ENCODE results near the gene CALCOCO2.

The CALCOCO2 gene

DNA sequence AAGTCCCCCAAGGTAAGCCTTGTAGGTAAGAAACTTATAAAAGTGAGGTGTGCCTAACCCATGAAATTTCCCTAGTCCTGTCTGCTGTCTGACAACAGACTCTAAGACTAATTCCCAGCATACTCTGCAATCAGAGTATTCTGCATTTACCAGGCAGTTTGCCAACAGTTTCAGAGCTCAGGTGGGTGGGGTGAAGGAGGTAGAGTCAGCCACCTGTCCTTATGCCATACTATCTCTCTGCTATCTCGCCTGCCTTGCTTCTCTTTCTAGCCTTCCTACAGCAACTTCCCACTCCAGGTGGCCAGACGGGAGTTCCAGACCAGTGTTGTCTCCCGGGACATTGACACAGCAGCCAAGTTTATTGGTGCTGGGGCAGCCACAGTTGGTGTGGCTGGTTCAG lies 64.1 kb downstream of the CALCOCO2 start:
- no peak overlapping the region for H2BK5ac ChIP-seq (ENCODE audit: low read length)
- H3K14ac ChIP-seq (ENCODE audit: low read length) = no peak overlapping the region
- H3K4ac ChIP-seq (ENCODE audit: low read length) = no peak overlapping the region
- no peak overlapping the region for H2AFZ ChIP-seq (ENCODE audit: low read length)
- no peak for DNase-seq (ENCODE audit: low spot score)
- H3K4me1 ChIP-seq (ENCODE audit: control insufficient read depth in 2 of 2, insufficient read depth in 1 of 2, low read depth in 1 of 2, low read length in 2 of 2) = peaks cover 3 to 6% of the 10 kb centered on the region in 2 donors
- no CpG with 5 or more reads among the region's 3 CpGs for WGBS, 2 donors (ENCODE audit: extremely low coverage in 2 of 2, insufficient read length in 2 of 2, insufficient replicate concordance in 1 of 2)
- no peak overlapping the region for H2BK15ac ChIP-seq (ENCODE audit: low read length)
- no peak overlapping the region for H4K91ac ChIP-seq (ENCODE audit: low read depth, low read length, poor library complexity)
- no peak overlapping the region for H3K27ac ChIP-seq (replicated peaks; ENCODE audit: low read length)
- H3K36me3 ChIP-seq (replicated peaks in 1 of 2; ENCODE audit: control insufficient read depth in 2 of 2, insufficient read depth in 2 of 2, low read length in 2 of 2) = peaks cover 7 to 40% of the 10 kb centered on the region in 2 donors
- H3K4me2 ChIP-seq (ENCODE audit: insufficient read depth, low read length, poor library complexity, severe bottlenecking) = no peak overlapping the region
- no peaks in the 10 kb centered on the region for H3K27me3 ChIP-seq (ENCODE audit: control insufficient read depth in 3 of 3, insufficient read depth in 3 of 3, low read depth in 1 of 3, low read length in 3 of 3)
- no peak overlapping the region for H2BK12ac ChIP-seq (ENCODE audit: low read length)
- H2AK5ac ChIP-seq (ENCODE audit: low read depth, low read length) = no peak overlapping the region
- H3K18ac ChIP-seq (ENCODE audit: low read length) = no peak overlapping the region
- no peak overlapping the region for H3K9ac ChIP-seq (ENCODE audit: low read depth, low read length, poor library complexity)
- H3K4me3 ChIP-seq (ENCODE audit: low read length in 2 of 2) = no peak overlapping the region
- H4K8ac ChIP-seq (ENCODE audit: low read depth, low read length) = no peak overlapping the region
- H3K9me3 ChIP-seq (replicated peaks in 1 of 2; ENCODE audit: control insufficient read depth in 2 of 2, insufficient read depth in 1 of 2, low read depth in 1 of 2, low read length in 2 of 2) = no peaks in the 10 kb centered on the region
- peaks cover 3% of the 10 kb centered on the region for H3K79me1 ChIP-seq (ENCODE audit: low read depth, low read length)
- no peak overlapping the region for H2BK120ac ChIP-seq (ENCODE audit: low read depth, low read length)
- no peak overlapping the region for H3K23ac ChIP-seq (ENCODE audit: low read depth, low read length, poor library complexity)

DNA sequence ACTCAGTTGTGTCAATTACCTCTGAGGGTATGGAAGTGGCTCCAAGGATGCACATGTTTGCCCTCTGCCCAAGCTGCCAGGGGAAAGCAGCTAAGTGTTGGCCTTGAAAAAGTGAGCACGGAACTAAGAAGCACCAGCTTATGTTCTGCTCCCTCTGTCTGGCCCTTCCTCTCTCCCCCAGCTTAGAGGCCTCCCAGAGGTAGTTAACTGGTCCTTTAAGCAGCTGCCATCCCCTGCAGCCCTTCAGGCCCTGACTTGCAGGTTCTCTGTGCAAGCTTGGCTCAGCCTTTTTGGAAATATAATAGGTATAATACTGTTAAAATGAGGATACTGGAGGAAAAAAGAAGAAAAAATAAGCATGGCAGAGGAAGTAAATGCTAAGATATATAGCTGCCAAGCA lies 70.4 kb downstream of the CALCOCO2 start:
- no peaks in the 10 kb centered on the region for H3K79me1 ChIP-seq (ENCODE audit: low read depth, low read length)
- H2BK120ac ChIP-seq (ENCODE audit: low read depth, low read length) = no peak overlapping the region
- H3K27me3 ChIP-seq (ENCODE audit: control insufficient read depth in 3 of 3, insufficient read depth in 3 of 3, low read depth in 1 of 3, low read length in 3 of 3) = no peaks in the 10 kb centered on the region
- H4K91ac ChIP-seq (ENCODE audit: low read depth, low read length, poor library complexity) = no peak overlapping the region
- H2BK12ac ChIP-seq (ENCODE audit: low read length) = no peak overlapping the region
- H2AK5ac ChIP-seq (ENCODE audit: low read depth, low read length) = no peak overlapping the region
- H2AFZ ChIP-seq (ENCODE audit: low read length) = no peak overlapping the region
- H3K27ac ChIP-seq (replicated peaks; ENCODE audit: low read length) = no peak overlapping the region
- WGBS, 2 donors (ENCODE audit: extremely low coverage in 2 of 2, insufficient read length in 2 of 2, insufficient replicate concordance in 1 of 2) = no CpG with 5 or more reads among the region's 1 CpG
- no peak overlapping the region for H3K18ac ChIP-seq (ENCODE audit: low read length)
- no peak overlapping the region for H3K4me3 ChIP-seq (ENCODE audit: low read length in 2 of 2)
- H3K4me1 ChIP-seq (ENCODE audit: control insufficient read depth in 2 of 2, insufficient read depth in 1 of 2, low read depth in 1 of 2, low read length in 2 of 2) = peaks cover 0 to 2% of the 10 kb centered on the region in 2 donors
- no peak overlapping the region for H3K4ac ChIP-seq (ENCODE audit: low read length)
- no peak overlapping the region for H2BK5ac ChIP-seq (ENCODE audit: low read length)
- no peak overlapping the region for H2BK15ac ChIP-seq (ENCODE audit: low read length)
- H3K23ac ChIP-seq (ENCODE audit: low read depth, low read length, poor library complexity) = no peak overlapping the region
- H3K4me2 ChIP-seq (ENCODE audit: insufficient read depth, low read length, poor library complexity, severe bottlenecking) = no peak overlapping the region
- no peaks in the 10 kb centered on the region for H3K9me3 ChIP-seq (replicated peaks in 1 of 2; ENCODE audit: control insufficient read depth in 2 of 2, insufficient read depth in 1 of 2, low read depth in 1 of 2, low read length in 2 of 2)
- H3K36me3 ChIP-seq (replicated peaks in 1 of 2; ENCODE audit: control insufficient read depth in 2 of 2, insufficient read depth in 2 of 2, low read length in 2 of 2) = peaks cover 2 to 20% of the 10 kb centered on the region in 2 donors
- DNase-seq (ENCODE audit: low spot score) = no peak
- H4K8ac ChIP-seq (ENCODE audit: low read depth, low read length) = no peak overlapping the region
- H3K14ac ChIP-seq (ENCODE audit: low read length) = no peak overlapping the region
- no peak overlapping the region for H3K9ac ChIP-seq (ENCODE audit: low read depth, low read length, poor library complexity)

DNA sequence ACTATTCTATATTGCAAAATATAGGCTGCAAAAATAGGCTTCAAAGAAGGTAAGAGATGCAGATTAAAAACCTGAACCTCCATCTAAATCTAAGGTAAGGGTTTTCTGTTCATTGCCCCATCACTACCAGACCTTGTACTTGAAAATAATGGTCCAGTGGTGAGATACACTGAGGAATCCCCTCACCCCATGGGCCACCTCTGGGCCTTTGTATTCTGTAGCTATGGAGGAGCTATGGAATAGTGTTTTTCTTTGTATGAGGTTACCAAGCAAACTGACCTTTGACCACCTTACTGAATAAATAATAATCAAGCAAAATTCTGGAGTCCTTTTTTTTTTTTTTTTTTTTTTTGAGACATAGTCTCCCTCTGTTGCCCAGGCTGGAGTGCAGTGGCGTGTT lies 72.6 kb downstream of the CALCOCO2 start:
- Histone ChIP-seq H3K27me3 (ENCODE audit: control insufficient read depth in 3 of 3, insufficient read depth in 3 of 3, low read depth in 1 of 3, low read length in 3 of 3) (no peaks in the 10 kb centered on the region), H3K18ac (ENCODE audit: low read length) (no peak overlapping the region), H2AK5ac (ENCODE audit: low read depth, low read length) (no peak overlapping the region), H2BK120ac (ENCODE audit: low read depth, low read length) (no peak overlapping the region), H2BK5ac (ENCODE audit: low read length) (no peak overlapping the region), H2AFZ (ENCODE audit: low read length) (no peak overlapping the region), H3K14ac (ENCODE audit: low read length) (no peak overlapping the region), H3K23ac (ENCODE audit: low read depth, low read length, poor library complexity) (no peak overlapping the region), H3K4me2 (ENCODE audit: insufficient read depth, low read length, poor library complexity, severe bottlenecking) (no peak overlapping the region), H3K4me1 (ENCODE audit: control insufficient read depth in 2 of 2, insufficient read depth in 1 of 2, low read depth in 1 of 2, low read length in 2 of 2) (peaks cover 1 to 2% of the 10 kb centered on the region in 2 donors), H3K9me3 (replicated peaks in 1 of 2; ENCODE audit: control insufficient read depth in 2 of 2, insufficient read depth in 1 of 2, low read depth in 1 of 2, low read length in 2 of 2) (no peaks in the 10 kb centered on the region), H4K8ac (ENCODE audit: low read depth, low read length) (no peak overlapping the region), H2BK12ac (ENCODE audit: low read length) (no peak overlapping the region), H3K36me3 (replicated peaks in 1 of 2; ENCODE audit: control insufficient read depth in 2 of 2, insufficient read depth in 2 of 2, low read length in 2 of 2) (peaks cover 0 to 1% of the 10 kb centered on the region in 2 donors), H4K91ac (ENCODE audit: low read depth, low read length, poor library complexity) (no peak overlapping the region), H3K79me1 (ENCODE audit: low read depth, low read length) (no peaks in the 10 kb centered on the region), H3K4ac (ENCODE audit: low read length) (no peak overlapping the region), H3K4me3 (ENCODE audit: low read length in 2 of 2) (no peak overlapping the region), H3K9ac (ENCODE audit: low read depth, low read length, poor library complexity) (no peak overlapping the region), H3K27ac (replicated peaks; ENCODE audit: low read length) (no peak overlapping the region), H2BK15ac (ENCODE audit: low read length) (no peak overlapping the region)
- DNase-seq (ENCODE audit: low spot score) = no peak
- no CpG with 5 or more reads among the region's 1 CpG for WGBS, 2 donors (ENCODE audit: extremely low coverage in 2 of 2, insufficient read length in 2 of 2, insufficient replicate concordance in 1 of 2)

DNA sequence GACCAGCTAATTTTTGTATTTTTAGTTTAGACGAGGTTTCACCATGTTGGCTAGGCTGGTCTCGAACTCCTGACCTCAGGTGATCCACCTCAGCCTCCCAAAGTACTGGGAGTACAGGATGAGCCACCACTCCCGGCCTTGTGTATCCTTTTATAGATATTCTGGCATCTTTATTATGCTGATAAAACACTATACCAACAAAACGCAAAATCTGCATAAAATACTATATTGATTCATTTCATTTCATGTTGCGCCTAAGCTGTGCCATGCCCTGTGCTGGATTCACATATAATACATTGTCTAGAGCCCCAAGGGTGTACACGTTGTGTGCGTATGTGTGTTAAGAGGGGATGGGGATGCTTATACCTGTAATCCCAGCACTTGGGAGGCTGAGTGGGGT lies 73.6 kb downstream of the CALCOCO2 start:
- no peak overlapping the region for H2BK15ac ChIP-seq (ENCODE audit: low read length)
- H2AFZ ChIP-seq (ENCODE audit: low read length) = no peak overlapping the region
- H3K4me2 ChIP-seq (ENCODE audit: insufficient read depth, low read length, poor library complexity, severe bottlenecking) = no peak overlapping the region
- H3K14ac ChIP-seq (ENCODE audit: low read length) = no peak overlapping the region
- no peak overlapping the region for H3K4ac ChIP-seq (ENCODE audit: low read length)
- no peak for DNase-seq (ENCODE audit: low spot score)
- no peak overlapping the region for H3K4me3 ChIP-seq (ENCODE audit: low read length in 2 of 2)
- no peaks in the 10 kb centered on the region for H3K79me1 ChIP-seq (ENCODE audit: low read depth, low read length)
- H3K27ac ChIP-seq (replicated peaks; ENCODE audit: low read length) = no peak overlapping the region
- H3K18ac ChIP-seq (ENCODE audit: low read length) = no peak overlapping the region
- H3K4me1 ChIP-seq (ENCODE audit: control insufficient read depth in 2 of 2, insufficient read depth in 1 of 2, low read depth in 1 of 2, low read length in 2 of 2) = peaks cover 1 to 2% of the 10 kb centered on the region in 2 donors
- no peaks in the 10 kb centered on the region for H3K9me3 ChIP-seq (replicated peaks in 1 of 2; ENCODE audit: control insufficient read depth in 2 of 2, insufficient read depth in 1 of 2, low read depth in 1 of 2, low read length in 2 of 2)
- no peak overlapping the region for H2BK5ac ChIP-seq (ENCODE audit: low read length)
- H2BK12ac ChIP-seq (ENCODE audit: low read length) = no peak overlapping the region
- no peaks in the 10 kb centered on the region for H3K27me3 ChIP-seq (ENCODE audit: control insufficient read depth in 3 of 3, insufficient read depth in 3 of 3, low read depth in 1 of 3, low read length in 3 of 3)
- no peak overlapping the region for H3K23ac ChIP-seq (ENCODE audit: low read depth, low read length, poor library complexity)
- H4K8ac ChIP-seq (ENCODE audit: low read depth, low read length) = no peak overlapping the region
- no peak overlapping the region for H2BK120ac ChIP-seq (ENCODE audit: low read depth, low read length)
- H3K36me3 ChIP-seq (replicated peaks in 1 of 2; ENCODE audit: control insufficient read depth in 2 of 2, insufficient read depth in 2 of 2, low read length in 2 of 2) = no peaks in the 10 kb centered on the region
- no CpG with 5 or more reads among the region's 7 CpGs for WGBS, 2 donors (ENCODE audit: extremely low coverage in 2 of 2, insufficient read length in 2 of 2, insufficient replicate concordance in 1 of 2)
- H3K9ac ChIP-seq (ENCODE audit: low read depth, low read length, poor library complexity) = no peak overlapping the region
- H2AK5ac ChIP-seq (ENCODE audit: low read depth, low read length) = no peak overlapping the region
- H4K91ac ChIP-seq (ENCODE audit: low read depth, low read length, poor library complexity) = no peak overlapping the region

Data from neuronal stem cell (in vitro differentiated cells).